Liver (tissue), 9 donors: ENCODE results near the gene SP2. TPM values are rescaled to one million over a fixed set of nuclear protein-coding genes. Genes with fewer than 3 reads are reported as not detected.

Experiments used
- DNase-seq: peaks from one replicate; pipeline ENCODE4 v3.0.0-alpha.2; 2017; ENCODE audit warnings: low spot score
- H3K27ac ChIP-seq, 2 donors: one replicate each; pipeline ENCODE4 v1.7.0; 2013; ENCODE audit warnings: inconsistent platforms in 2 of 2, low read length in 2 of 2, control low read depth in 1 of 2, low read depth in 1 of 2, mild to moderate bottlenecking in 1 of 2
- H3K27me3 ChIP-seq, 4 donors: one replicate each; pipeline versions ENCODE4 v1.6.1 to v1.7.0; 2013; ENCODE audit warnings: low read length in 3 of 4, inconsistent platforms in 1 of 4, mild to moderate bottlenecking in 1 of 4, moderate library complexity in 1 of 4; ENCODE audit not compliant: control insufficient read depth in 4 of 4, insufficient read depth in 4 of 4
- H3K36me3 ChIP-seq, 4 donors: one replicate each; pipeline versions ENCODE4 v1.6.1 to v1.7.0; 2013; ENCODE audit warnings: low read length in 3 of 4, mild to moderate bottlenecking in 3 of 4, low read depth in 1 of 4, moderate library complexity in 1 of 4; ENCODE audit not compliant: control insufficient read depth in 4 of 4, insufficient read depth in 3 of 4
- H3K4me1 ChIP-seq, 4 donors: one replicate each; pipeline versions ENCODE4 v1.6.1 to v1.7.0; 2013; ENCODE audit warnings: low read length in 3 of 4, mild to moderate bottlenecking in 3 of 4, moderate library complexity in 1 of 4; ENCODE audit not compliant: control insufficient read depth in 4 of 4, insufficient read depth in 4 of 4
- H3K4me3 ChIP-seq, 3 donors: one replicate each; pipeline versions ENCODE4 v1.6.1 to v1.7.0; 2013; ENCODE audit warnings: low read length in 3 of 3, control low read depth in 1 of 3, low read depth in 1 of 3, mild to moderate bottlenecking in 1 of 3
- H3K9ac ChIP-seq, 2 donors: one replicate each; pipeline ENCODE4 v1.7.0; 2013; ENCODE audit warnings: low read length in 2 of 2, mild to moderate bottlenecking in 2 of 2, moderate library complexity in 2 of 2, control low read depth in 1 of 2, low read depth in 1 of 2
- H3K9me3 ChIP-seq, 4 donors: one replicate each; pipeline versions ENCODE4 v1.6.1 to v1.7.0; 2013; ENCODE audit warnings: low read length in 3 of 4; ENCODE audit not compliant: control insufficient read depth in 4 of 4
- ATF3 ChIP-seq: IDR thresholded peaks from 2 replicates; pipeline ENCODE4 v1.6.1; 2016; ENCODE audit warnings: antibody characterized with exemption
- EGR1 ChIP-seq, 2 donors: IDR thresholded peaks; 2 replicates each; pipeline ENCODE4 v1.6.1; 2016 to 2018; ENCODE audit warnings: antibody characterized with exemption in 2 of 2, low read depth in 2 of 2
- FOXA1 ChIP-seq: IDR thresholded peaks from 2 replicates; pipeline ENCODE4 v1.6.1; 2016; ENCODE audit warnings: antibody characterized with exemption
- FOXA2 ChIP-seq: IDR thresholded peaks from 2 replicates; pipeline ENCODE4 v1.6.1; 2016; ENCODE audit warnings: antibody characterized with exemption
- GABPA ChIP-seq, 2 donors: IDR thresholded peaks in 1 of 2; conservative IDR thresholded peaks in 1 of 2; 2 replicates each; pipeline ENCODE4 v1.6.1; 2016; ENCODE audit warnings: antibody characterized with exemption in 2 of 2, mild to moderate bottlenecking in 1 of 2, moderate library complexity in 1 of 2
- HNF4A ChIP-seq, 2 donors: conservative IDR thresholded peaks; 2 replicates each; pipeline ENCODE4 v1.6.1; 2016; ENCODE audit warnings: antibody characterized with exemption in 2 of 2, mild to moderate bottlenecking in 2 of 2
- HNF4G ChIP-seq: IDR thresholded peaks from 2 replicates; pipeline ENCODE4 v1.6.1; 2016; ENCODE audit warnings: antibody characterized with exemption
- JUND ChIP-seq, 2 donors: IDR thresholded peaks; 2 replicates each; pipeline ENCODE4 v1.6.1; 2016; ENCODE audit warnings: antibody characterized with exemption in 2 of 2
- MAX ChIP-seq: IDR thresholded peaks from 2 replicates; pipeline ENCODE4 v1.6.1; 2016; ENCODE audit warnings: antibody characterized with exemption
- NR2F2 ChIP-seq: IDR thresholded peaks from 2 replicates; pipeline ENCODE4 v1.6.1; 2016; ENCODE audit warnings: antibody characterized with exemption
- RAD21 ChIP-seq, 2 donors: IDR thresholded peaks; 2 replicates each; pipeline ENCODE4 v1.6.1; 2016; ENCODE audit warnings: antibody characterized with exemption in 2 of 2, mild to moderate bottlenecking in 2 of 2
- REST ChIP-seq: IDR thresholded peaks from 2 replicates; pipeline ENCODE4 v1.6.1; 2016; ENCODE audit warnings: antibody characterized with exemption, mild to moderate bottlenecking
- RXRA ChIP-seq, 2 donors: IDR thresholded peaks; 2 replicates each; pipeline ENCODE4 v1.6.1; 2017 to 2018; ENCODE audit warnings: antibody characterized with exemption in 2 of 2, mild to moderate bottlenecking in 1 of 2
- TAF1 ChIP-seq: conservative IDR thresholded peaks from 2 replicates; pipeline ENCODE4 v1.6.1; 2016; ENCODE audit warnings: antibody characterized with exemption, mild to moderate bottlenecking
- YY1 ChIP-seq: IDR thresholded peaks from 2 replicates; pipeline ENCODE4 v1.6.1; 2016; ENCODE audit warnings: antibody characterized with exemption, mild to moderate bottlenecking
- WGBS: extraction: QIAGEN DNeasy Blood & Tissue Kit; methylation state at CpG from one replicate; pipeline ENCODE4 v1.1.7; 2013; 5-methylcytosine and 5-hydroxymethylcytosine counted together
- polyA plus RNA-seq, 2 donors: library from polyadenylated mRNA; stranded (reverse) in 1 of 2; unstranded in 1 of 2; fragments of 200-250 nt in 1 of 2; fragments of >200 nt in 1 of 2; fragmentation: Nextera tagmentation in 1 of 2; extraction: Ambion mirVana in 1 of 2; gene quantifications; one replicate each; pipeline versions ENCODE4 v1.2.1 to v1.2.3, GENCODE V29; 2013 to 2015
- total RNA-seq, 2 donors: library from RNA; depleted of rRNA; stranded (reverse); fragments of >200 nt; gene quantifications; one replicate each; pipeline ENCODE4 v1.2.3, GENCODE V29; 2014
- TF ChIP-seq, protein P1 (sequence below): IDR thresholded peaks from 2 replicates; pipeline ENCODE4 v1.6.1; 2016; ENCODE audit warnings: antibody characterized with exemption
- TF ChIP-seq, protein P2 (sequence below): fragments of 150-350 bp; IDR thresholded peaks from 2 replicates; pipeline ENCODE4 v1.5.1; 2017; ENCODE audit warnings: improper control_type of control experiment, low read depth, low read length; ENCODE audit not compliant: missing input control
- donor health status: healthy.
- donor health status: healthy.
- donor health status: healthy.
- donor health status: healthy.
- donor health status: healthy.

The SP2 gene
- total and polyA plus RNA-seq, 4 donors = 2.2 to 5.7 (median 3.8) TPM

DNA sequence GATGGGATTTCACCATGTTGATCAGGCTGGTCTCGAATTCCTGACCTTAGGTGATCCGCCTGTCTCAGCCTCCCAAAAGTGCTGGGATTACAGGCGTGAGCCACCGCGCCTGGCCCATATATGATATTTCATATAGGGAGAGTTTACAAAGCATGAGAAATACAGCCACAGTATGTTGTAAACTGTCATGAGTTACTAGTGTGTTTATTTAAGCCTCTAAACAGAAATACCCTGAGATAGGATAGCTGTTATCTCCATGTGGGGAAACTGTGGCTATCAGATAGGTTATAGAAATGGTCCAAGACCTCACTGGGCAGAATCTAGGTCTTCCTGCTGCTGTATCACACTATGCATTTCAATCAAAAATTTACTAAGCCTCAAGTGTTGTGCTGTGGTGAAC lies 72.8 kb downstream of the SP2 start:
- peaks cover 0 to 6% (median 4%) of the 10 kb centered on the region in 4 donors for H3K36me3 ChIP-seq
- no peak for DNase-seq
- H3K4me3 ChIP-seq = no peak overlapping the region
- no peaks in the 10 kb centered on the region for H3K9me3 ChIP-seq
- no peak for TF ChIP-seq HNF4A (conservative IDR thresholded peaks at IDR 0.05)
- TF ChIP-seq ATF3 = no peak
- TF ChIP-seq NR2F2 = no peak
- TF ChIP-seq FOXA1 = no peak
- TF ChIP-seq REST = no peak
- no peak for TF ChIP-seq TAF1
- TF ChIP-seq, protein P1, sequence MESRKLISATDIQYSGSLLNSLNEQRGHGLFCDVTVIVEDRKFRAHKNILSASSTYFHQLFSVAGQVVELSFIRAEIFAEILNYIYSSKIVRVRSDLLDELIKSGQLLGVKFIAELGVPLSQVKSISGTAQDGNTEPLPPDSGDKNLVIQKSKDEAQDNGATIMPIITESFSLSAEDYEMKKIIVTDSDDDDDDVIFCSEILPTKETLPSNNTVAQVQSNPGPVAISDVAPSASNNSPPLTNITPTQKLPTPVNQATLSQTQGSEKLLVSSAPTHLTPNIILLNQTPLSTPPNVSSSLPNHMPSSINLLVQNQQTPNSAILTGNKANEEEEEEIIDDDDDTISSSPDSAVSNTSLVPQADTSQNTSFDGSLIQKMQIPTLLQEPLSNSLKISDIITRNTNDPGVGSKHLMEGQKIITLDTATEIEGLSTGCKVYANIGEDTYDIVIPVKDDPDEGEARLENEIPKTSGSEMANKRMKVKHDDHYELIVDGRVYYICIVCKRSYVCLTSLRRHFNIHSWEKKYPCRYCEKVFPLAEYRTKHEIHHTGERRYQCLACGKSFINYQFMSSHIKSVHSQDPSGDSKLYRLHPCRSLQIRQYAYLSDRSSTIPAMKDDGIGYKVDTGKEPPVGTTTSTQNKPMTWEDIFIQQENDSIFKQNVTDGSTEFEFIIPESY = no peak
- TF ChIP-seq FOXA2 = no peak
- TF ChIP-seq YY1 = no peak
- no peak for TF ChIP-seq RXRA (IDR thresholded peaks at IDR 0.05)
- no peak for TF ChIP-seq HNF4G
- TF ChIP-seq MAX = no peak
- TF ChIP-seq EGR1 (IDR thresholded peaks at IDR 0.05; ENCODE audit: low read depth in 2 of 2) = no peak
- no peak for TF ChIP-seq JUND (IDR thresholded peaks at IDR 0.05)
- TF ChIP-seq, protein P2, sequence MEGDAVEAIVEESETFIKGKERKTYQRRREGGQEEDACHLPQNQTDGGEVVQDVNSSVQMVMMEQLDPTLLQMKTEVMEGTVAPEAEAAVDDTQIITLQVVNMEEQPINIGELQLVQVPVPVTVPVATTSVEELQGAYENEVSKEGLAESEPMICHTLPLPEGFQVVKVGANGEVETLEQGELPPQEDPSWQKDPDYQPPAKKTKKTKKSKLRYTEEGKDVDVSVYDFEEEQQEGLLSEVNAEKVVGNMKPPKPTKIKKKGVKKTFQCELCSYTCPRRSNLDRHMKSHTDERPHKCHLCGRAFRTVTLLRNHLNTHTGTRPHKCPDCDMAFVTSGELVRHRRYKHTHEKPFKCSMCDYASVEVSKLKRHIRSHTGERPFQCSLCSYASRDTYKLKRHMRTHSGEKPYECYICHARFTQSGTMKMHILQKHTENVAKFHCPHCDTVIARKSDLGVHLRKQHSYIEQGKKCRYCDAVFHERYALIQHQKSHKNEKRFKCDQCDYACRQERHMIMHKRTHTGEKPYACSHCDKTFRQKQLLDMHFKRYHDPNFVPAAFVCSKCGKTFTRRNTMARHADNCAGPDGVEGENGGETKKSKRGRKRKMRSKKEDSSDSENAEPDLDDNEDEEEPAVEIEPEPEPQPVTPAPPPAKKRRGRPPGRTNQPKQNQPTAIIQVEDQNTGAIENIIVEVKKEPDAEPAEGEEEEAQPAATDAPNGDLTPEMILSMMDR = no peak
- TF ChIP-seq RAD21 (IDR thresholded peaks at IDR 0.05) = no peak
- TF ChIP-seq GABPA (IDR thresholded peaks at IDR 0.05 in 1 of 2, conservative IDR thresholded peaks at IDR 0.05 in 1 of 2) = no peak
- no peak overlapping the region for H3K9ac ChIP-seq
- H3K4me1 ChIP-seq = peaks cover 1 to 33% (median 19%) of the 10 kb centered on the region in 4 donors
- WGBS = 89% methylated on average over 5 of the region's 5 CpGs
- H3K27ac ChIP-seq = no peak overlapping the region
- H3K27me3 ChIP-seq = no peaks in the 10 kb centered on the region
